Measurements from ENCODE around the gene SLC12A5. TPM values are rescaled to one million over a fixed set of nuclear protein-coding genes. Genes with fewer than 3 reads are reported as not detected.
"Not testable (repeated sequence)": the region's sequence is repeated elsewhere in the genome, so short reads cannot be mapped to it uniquely, and the experiment has no call there.

Gene SLC12A5
- under 0.01 TPM in 2 replicates for total RNA-seq

DNA sequence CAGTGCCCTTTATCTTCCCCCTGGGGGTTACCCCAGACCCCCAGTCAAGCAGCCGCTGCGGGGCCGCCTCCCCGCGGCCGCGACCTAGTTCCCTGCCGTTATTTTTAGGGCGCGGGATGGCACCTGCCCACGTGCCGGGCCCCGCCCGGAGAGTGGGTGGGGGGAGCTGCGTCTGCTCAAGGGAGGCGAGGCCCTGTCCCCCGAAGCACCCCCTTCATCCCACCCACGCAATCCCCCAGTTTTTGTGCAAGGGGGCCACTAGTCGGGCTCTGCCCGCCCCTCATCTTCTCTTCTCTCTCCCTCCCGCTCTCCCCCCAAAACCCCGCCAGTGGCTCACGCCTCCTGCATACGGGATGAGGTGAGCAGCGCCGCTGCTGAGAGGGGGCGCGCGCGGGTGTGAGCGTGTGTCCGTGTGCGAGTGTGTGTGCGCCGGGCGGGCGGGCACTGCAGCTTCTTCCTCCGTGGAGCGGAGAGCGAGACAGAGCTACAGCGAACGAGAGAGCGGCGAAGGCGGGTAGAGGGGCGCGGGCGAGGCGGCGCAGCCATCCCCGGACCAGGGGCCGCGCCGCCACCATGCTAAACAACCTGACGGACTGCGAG lies at the start of gene SLC12A5:
Gene SLC12A5 (plus strand): TSS at position 444 of the 600 bp plus-strand sequence. CDS start 130 bp downstream, at position 574.
- no peak for DNase-seq (ENCODE audit: low read depth)
- H3K4me3 ChIP-seq (ENCODE audit: low read depth, low read length), result no peak within 1 kb of the TSS
- TF ChIP-seq, protein P1, sequence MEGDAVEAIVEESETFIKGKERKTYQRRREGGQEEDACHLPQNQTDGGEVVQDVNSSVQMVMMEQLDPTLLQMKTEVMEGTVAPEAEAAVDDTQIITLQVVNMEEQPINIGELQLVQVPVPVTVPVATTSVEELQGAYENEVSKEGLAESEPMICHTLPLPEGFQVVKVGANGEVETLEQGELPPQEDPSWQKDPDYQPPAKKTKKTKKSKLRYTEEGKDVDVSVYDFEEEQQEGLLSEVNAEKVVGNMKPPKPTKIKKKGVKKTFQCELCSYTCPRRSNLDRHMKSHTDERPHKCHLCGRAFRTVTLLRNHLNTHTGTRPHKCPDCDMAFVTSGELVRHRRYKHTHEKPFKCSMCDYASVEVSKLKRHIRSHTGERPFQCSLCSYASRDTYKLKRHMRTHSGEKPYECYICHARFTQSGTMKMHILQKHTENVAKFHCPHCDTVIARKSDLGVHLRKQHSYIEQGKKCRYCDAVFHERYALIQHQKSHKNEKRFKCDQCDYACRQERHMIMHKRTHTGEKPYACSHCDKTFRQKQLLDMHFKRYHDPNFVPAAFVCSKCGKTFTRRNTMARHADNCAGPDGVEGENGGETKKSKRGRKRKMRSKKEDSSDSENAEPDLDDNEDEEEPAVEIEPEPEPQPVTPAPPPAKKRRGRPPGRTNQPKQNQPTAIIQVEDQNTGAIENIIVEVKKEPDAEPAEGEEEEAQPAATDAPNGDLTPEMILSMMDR (IDR thresholded peaks at IDR 0.05; ENCODE audit: insufficient read depth, low read depth, low read length), result no peak

DNA sequence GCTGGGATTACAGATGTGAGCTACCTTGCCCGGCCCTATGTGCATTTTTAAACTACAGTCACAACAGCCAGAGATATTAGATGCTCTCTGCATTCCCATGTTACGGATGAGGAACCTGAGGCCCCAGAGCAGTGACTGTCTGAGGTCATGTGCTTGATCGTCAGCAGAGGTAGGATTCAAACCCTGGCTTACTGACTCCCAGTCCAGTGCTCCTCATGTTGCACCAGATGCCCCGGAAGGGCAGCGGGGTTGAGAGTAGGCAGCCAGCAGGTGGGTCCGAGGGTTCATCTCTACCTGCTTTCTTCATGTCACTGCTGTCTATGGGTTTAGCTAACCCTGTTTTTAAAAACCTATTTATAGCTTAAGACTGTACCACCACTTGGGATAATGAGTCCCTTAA lies 47.8 kb upstream of the SLC12A5 start:
- H3K4me3 ChIP-seq (ENCODE audit: low read depth, low read length), result no peak overlapping the region
- no peak for DNase-seq (ENCODE audit: low read depth)
- TF ChIP-seq, protein P1 (IDR thresholded peaks at IDR 0.05; ENCODE audit: insufficient read depth, low read depth, low read length), result no peak

- no peak for DNase-seq (ENCODE audit: low read depth)
- TF ChIP-seq, protein P1 (IDR thresholded peaks at IDR 0.05; ENCODE audit: insufficient read depth, low read depth, low read length), result no peak
- no peak overlapping the region for H3K4me3 ChIP-seq (ENCODE audit: low read depth, low read length)
Observed at GRCh38 chr20:45983279-45983743, 45.7 kb upstream of the SLC12A5 start.

GRCh38 chr20:45985573-45985972 lies 43.4 kb upstream of the SLC12A5 start:
- DNase-seq (ENCODE audit: low read depth), result no peak
- TF ChIP-seq, protein P1 (IDR thresholded peaks at IDR 0.05; ENCODE audit: insufficient read depth, low read depth, low read length), result peak; percentile 24
- H3K4me3 ChIP-seq (ENCODE audit: low read depth, low read length), result no peak overlapping the region

DNA sequence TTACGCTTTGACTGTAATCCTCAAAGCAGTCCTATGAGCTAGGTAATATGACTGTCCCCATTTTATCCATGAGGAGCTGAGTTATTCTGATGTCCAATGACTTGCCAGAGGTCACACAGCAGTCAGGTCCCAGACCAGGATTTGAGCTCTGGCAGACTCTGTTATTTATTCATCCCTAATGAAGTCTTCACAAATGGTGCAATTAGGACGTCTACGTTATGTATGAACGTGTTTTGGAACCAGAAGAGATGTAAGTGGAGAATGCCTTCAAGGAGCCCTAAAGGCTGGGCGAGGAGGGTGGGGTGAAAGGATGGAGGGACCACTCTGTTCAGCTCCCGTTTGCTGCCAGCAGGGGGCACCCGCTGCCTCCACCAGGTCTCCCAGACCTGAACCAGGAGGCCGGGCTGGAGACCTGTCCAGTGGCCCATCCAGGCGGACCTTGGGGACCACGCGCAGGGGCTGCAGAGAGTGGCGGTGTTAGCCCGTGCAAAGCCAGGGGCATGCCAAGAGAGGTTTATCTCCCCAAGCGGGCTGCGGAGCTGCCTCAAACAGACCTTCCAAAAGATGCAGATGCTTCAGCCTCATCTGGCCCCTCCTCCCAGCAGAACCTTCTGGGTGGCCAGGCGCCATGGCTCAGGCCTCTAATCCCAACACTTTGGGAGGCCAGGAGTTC lies 41.8 kb upstream of the SLC12A5 start:
- DNase-seq (ENCODE audit: low read depth), result peak; percentile 47
- no peak overlapping the region for H3K4me3 ChIP-seq (ENCODE audit: low read depth, low read length)

GRCh38 chr20:45988830-45989229 lies 40.2 kb upstream of the SLC12A5 start:
- not testable (repeated sequence) for DNase-seq (ENCODE audit: low read depth); H3K4me3 ChIP-seq (ENCODE audit: low read depth, low read length)

More for the DNA sequence above, 41.8 kb upstream of the SLC12A5 start:
- TF ChIP-seq, protein P1 (IDR thresholded peaks at IDR 0.05; ENCODE audit: insufficient read depth, low read depth, low read length), result peak; percentile 82

DNA sequence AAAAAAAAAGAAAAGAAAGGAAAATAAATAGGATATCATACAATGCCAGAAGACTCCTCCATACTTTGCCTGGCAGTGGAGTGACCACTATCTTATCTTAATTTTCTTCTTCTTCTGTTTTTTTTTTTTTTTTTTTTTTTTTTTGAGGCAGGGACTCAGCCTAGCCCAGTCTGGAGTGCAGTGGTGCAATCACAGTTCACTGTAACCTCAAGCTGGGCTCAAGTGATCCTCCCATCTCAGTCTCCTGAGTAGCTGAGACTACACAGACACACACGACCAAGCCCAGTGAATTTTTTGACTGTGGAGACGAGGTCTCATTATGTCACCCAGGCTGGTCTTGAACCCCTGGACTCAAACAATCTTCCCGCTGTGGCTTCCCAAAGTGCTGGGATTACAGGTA lies 37.4 kb upstream of the SLC12A5 start:
- TF ChIP-seq, protein P1 (IDR thresholded peaks at IDR 0.05; ENCODE audit: insufficient read depth, low read depth, low read length), result no peak
- no peak for DNase-seq (ENCODE audit: low read depth)
- no peak overlapping the region for H3K4me3 ChIP-seq (ENCODE audit: low read depth, low read length)

Measured in fibroblast of villous mesenchyme (primary cell).